Measurements from ENCODE around the gene ASB18. TPM values are rescaled to one million over a fixed set of nuclear protein-coding genes. Genes with fewer than 3 reads are reported as not detected.

The ASB18 gene
- total and polyA plus RNA-seq, 2 experiments from 2014 or later = not detected

- no peak overlapping the region for H3K4me3 Mint-ChIP-seq
- Histone ChIP-seq H3K27me3 (ENCODE audit: insufficient read depth) (peaks cover 6% of the 10 kb centered on the region), H3K4me2 (no peak overlapping the region), H3F3A (replicated peaks; ENCODE audit: low read depth) (no peaks in the 10 kb centered on the region), H3K27ac (ENCODE audit: low read depth) (no peak overlapping the region), H3K4me3 (no peak overlapping the region), H3K36me3 (ENCODE audit: insufficient read depth) (no peaks in the 10 kb centered on the region), H4K20me1 (replicated peaks; ENCODE audit: insufficient read depth) (no peaks in the 10 kb centered on the region), H3K79me2 (replicated peaks; ENCODE audit: insufficient read depth) (no peaks in the 10 kb centered on the region), H2AFZ (no peak overlapping the region), H3K4me1 (ENCODE audit: insufficient read depth) (no peaks in the 10 kb centered on the region), H3K9me2 (ENCODE audit: insufficient read depth) (no peaks in the 10 kb centered on the region)
- H3K27ac Mint-ChIP-seq = no peak overlapping the region
- no peak for ATAC-seq
- H3K27me3 Mint-ChIP-seq (ENCODE audit: insufficient read depth, low read depth, poor library complexity) = peaks cover 9% of the 10 kb centered on the region
- peaks cover 6% of the 10 kb centered on the region; the same call in 1 of the 3 replicates for H3K36me3 Mint-ChIP-seq (ENCODE audit: low read depth)
- no peaks in the 10 kb centered on the region for H3K4me1 Mint-ChIP-seq
- H3K9me3 Mint-ChIP-seq = peaks cover 30% of the 10 kb centered on the region
- TF ChIP-seq ZNF114 (CRISPR knock-in tag; IDR thresholded peaks at IDR 0.05) = no peak
- no peak for TF ChIP-seq EZH2phosphoT487 (IDR thresholded peaks at IDR 0.05; ENCODE audit: unreplicated experiment)
- no peak for TF ChIP-seq EZH2 (IDR thresholded peaks at IDR 0.05; ENCODE audit: low read depth, unreplicated experiment)
- TF ChIP-seq NANOG (IDR thresholded peaks at IDR 0.05; ENCODE audit: borderline replicate concordance) = no peak
- TF ChIP-seq ZNF331 (CRISPR knock-in tag; IDR thresholded peaks at IDR 0.05; ENCODE audit: low read depth) = no peak
- no peak for DNase-seq (ENCODE audit: low spot score)
Observed at GRCh38 chr2:236229186-236229585, 35.0 kb downstream of the ASB18 start.

DNA sequence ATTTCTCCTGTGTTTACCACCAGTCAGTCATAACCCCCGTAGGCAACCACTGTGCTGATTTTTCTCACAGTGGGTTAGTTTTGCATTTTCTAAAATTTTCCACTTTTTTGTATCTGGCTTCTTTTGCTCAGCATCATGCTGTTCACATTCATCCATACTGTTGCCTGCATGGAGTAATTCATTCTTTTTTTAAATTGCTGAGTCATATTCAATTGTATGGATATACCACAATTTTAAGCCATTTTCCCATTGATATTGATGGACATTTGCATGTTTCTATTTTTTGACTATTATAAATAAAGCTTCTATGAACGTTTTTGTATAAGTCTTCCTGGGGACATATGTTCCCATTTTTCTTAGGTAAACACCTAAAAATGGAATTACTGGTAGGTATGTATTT is 40.5 kb downstream of the ASB18 start:
- H3F3A ChIP-seq (replicated peaks; ENCODE audit: low read depth) = no peaks in the 10 kb centered on the region
- H3K9me3 Mint-ChIP-seq = peaks cover 34% of the 10 kb centered on the region

More for the DNA sequence above, 40.5 kb downstream of the ASB18 start:
- Mint-ChIP-seq H3K27ac (no peak overlapping the region), H3K36me3 (ENCODE audit: low read depth) (peaks cover 18% of the 10 kb centered on the region; the same call in 2 of the 3 replicates), H3K27me3 (ENCODE audit: insufficient read depth, low read depth, poor library complexity) (peaks cover 5% of the 10 kb centered on the region), H3K4me3 (no peak overlapping the region), H3K4me1 (no peaks in the 10 kb centered on the region)
- H3K27ac ChIP-seq (ENCODE audit: low read depth) = no peak overlapping the region
- no peak for DNase-seq (ENCODE audit: low spot score)
- H3K9me2 ChIP-seq (ENCODE audit: insufficient read depth) = no peaks in the 10 kb centered on the region
- H4K20me1 ChIP-seq (replicated peaks; ENCODE audit: insufficient read depth) = no peaks in the 10 kb centered on the region
- no peaks in the 10 kb centered on the region for H3K4me1 ChIP-seq (ENCODE audit: insufficient read depth)
- H3K79me2 ChIP-seq (replicated peaks; ENCODE audit: insufficient read depth) = no peaks in the 10 kb centered on the region
- H3K36me3 ChIP-seq (ENCODE audit: insufficient read depth) = peaks cover 7% of the 10 kb centered on the region
- no peak for ATAC-seq
- H3K4me3 ChIP-seq = no peak overlapping the region
- no peak for TF ChIP-seq STAT1 (IDR thresholded peaks at IDR 0.05; ENCODE audit: unreplicated experiment)
- no peak for TF ChIP-seq ZNF331 (CRISPR knock-in tag; IDR thresholded peaks at IDR 0.05; ENCODE audit: low read depth)
- TF ChIP-seq, protein P1, sequence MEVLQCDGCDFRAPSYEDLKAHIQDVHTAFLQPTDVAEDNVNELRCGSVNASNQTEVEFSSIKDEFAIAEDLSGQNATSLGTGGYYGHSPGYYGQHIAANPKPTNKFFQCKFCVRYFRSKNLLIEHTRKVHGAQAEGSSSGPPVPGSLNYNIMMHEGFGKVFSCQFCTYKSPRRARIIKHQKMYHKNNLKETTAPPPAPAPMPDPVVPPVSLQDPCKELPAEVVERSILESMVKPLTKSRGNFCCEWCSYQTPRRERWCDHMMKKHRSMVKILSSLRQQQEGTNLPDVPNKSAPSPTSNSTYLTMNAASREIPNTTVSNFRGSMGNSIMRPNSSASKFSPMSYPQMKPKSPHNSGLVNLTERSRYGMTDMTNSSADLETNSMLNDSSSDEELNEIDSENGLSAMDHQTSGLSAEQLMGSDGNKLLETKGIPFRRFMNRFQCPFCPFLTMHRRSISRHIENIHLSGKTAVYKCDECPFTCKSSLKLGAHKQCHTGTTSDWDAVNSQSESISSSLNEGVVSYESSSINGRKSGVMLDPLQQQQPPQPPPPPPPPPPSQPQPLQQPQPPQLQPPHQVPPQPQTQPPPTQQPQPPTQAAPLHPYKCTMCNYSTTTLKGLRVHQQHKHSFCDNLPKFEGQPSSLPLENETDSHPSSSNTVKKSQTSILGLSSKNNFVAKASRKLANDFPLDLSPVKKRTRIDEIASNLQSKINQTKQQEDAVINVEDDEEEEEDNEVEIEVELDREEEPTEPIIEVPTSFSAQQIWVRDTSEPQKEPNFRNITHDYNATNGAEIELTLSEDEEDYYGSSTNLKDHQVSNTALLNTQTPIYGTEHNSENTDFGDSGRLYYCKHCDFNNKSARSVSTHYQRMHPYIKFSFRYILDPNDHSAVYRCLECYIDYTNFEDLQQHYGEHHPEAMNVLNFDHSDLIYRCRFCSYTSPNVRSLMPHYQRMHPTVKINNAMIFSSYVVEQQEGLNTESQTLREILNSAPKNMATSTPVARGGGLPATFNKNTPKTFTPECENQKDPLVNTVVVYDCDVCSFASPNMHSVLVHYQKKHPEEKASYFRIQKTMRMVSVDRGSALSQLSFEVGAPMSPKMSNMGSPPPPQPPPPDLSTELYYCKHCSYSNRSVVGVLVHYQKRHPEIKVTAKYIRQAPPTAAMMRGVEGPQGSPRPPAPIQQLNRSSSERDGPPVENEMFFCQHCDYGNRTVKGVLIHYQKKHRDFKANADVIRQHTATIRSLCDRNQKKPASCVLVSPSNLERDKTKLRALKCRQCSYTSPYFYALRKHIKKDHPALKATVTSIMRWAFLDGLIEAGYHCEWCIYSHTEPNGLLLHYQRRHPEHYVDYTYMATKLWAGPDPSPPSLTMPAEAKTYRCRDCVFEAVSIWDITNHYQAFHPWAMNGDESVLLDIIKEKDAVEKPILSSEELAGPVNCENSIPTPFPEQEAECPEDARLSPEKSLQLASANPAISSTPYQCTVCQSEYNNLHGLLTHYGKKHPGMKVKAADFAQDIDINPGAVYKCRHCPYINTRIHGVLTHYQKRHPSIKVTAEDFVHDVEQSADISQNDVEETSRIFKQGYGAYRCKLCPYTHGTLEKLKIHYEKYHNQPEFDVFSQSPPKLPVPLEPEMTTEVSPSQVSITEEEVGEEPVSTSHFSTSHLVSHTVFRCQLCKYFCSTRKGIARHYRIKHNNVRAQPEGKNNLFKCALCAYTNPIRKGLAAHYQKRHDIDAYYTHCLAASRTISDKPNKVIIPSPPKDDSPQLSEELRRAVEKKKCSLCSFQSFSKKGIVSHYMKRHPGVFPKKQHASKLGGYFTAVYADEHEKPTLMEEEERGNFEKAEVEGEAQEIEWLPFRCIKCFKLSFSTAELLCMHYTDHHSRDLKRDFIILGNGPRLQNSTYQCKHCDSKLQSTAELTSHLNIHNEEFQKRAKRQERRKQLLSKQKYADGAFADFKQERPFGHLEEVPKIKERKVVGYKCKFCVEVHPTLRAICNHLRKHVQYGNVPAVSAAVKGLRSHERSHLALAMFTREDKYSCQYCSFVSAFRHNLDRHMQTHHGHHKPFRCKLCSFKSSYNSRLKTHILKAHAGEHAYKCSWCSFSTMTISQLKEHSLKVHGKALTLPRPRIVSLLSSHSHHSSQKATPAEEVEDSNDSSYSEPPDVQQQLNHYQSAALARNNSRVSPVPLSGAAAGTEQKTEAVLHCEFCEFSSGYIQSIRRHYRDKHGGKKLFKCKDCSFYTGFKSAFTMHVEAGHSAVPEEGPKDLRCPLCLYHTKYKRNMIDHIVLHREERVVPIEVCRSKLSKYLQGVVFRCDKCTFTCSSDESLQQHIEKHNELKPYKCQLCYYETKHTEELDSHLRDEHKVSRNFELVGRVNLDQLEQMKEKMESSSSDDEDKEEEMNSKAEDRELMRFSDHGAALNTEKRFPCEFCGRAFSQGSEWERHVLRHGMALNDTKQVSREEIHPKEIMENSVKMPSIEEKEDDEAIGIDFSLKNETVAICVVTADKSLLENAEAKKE (CRISPR knock-in tag; IDR thresholded peaks at IDR 0.05) = no peak
- no peak for TF ChIP-seq JUNB (IDR thresholded peaks at IDR 0.05; ENCODE audit: unreplicated experiment)
- TF ChIP-seq, protein P2, sequence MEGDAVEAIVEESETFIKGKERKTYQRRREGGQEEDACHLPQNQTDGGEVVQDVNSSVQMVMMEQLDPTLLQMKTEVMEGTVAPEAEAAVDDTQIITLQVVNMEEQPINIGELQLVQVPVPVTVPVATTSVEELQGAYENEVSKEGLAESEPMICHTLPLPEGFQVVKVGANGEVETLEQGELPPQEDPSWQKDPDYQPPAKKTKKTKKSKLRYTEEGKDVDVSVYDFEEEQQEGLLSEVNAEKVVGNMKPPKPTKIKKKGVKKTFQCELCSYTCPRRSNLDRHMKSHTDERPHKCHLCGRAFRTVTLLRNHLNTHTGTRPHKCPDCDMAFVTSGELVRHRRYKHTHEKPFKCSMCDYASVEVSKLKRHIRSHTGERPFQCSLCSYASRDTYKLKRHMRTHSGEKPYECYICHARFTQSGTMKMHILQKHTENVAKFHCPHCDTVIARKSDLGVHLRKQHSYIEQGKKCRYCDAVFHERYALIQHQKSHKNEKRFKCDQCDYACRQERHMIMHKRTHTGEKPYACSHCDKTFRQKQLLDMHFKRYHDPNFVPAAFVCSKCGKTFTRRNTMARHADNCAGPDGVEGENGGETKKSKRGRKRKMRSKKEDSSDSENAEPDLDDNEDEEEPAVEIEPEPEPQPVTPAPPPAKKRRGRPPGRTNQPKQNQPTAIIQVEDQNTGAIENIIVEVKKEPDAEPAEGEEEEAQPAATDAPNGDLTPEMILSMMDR (conservative IDR thresholded peaks at IDR 0.05; ENCODE audit: low read depth in 2 of 2) = no peak
- TF ChIP-seq POLR2AphosphoS5 (IDR thresholded peaks at IDR 0.05; ENCODE audit: low read depth) = no peak
- H2AFZ ChIP-seq = no peak overlapping the region
- no peaks in the 10 kb centered on the region for H3K27me3 ChIP-seq (ENCODE audit: insufficient read depth)
- no peak overlapping the region for H3K4me2 ChIP-seq

Data from GM23338 (cell line).